Endodermal cell (in vitro differentiated cells): ENCODE results near the gene GRPEL2. TPM values are rescaled to one million over a fixed set of nuclear protein-coding genes. Genes with fewer than 3 reads are reported as not detected.
A peak's percentile ranks its signal among the peaks of the same experiment; 100 is the strongest.

ENCODE experiments used
- DNase-seq: peaks from one replicate; pipeline ENCODE4 v3.0.0-alpha.2; 2017
- H3K27ac ChIP-seq: 2 replicates; pipeline ENCODE4 v1.5.1; 2013; ENCODE audit warnings: mild to moderate bottlenecking, low read depth, low read length, moderate library complexity
- H3K27me3 ChIP-seq: 2 replicates; pipeline ENCODE4 v1.6.1; 2013; ENCODE audit warnings: mild to moderate bottlenecking, low read length, moderate library complexity; ENCODE audit not compliant: insufficient read depth, control insufficient read depth, poor library complexity, severe bottlenecking
- H3K36me3 ChIP-seq: 2 replicates; pipeline ENCODE4 v1.7.0; 2013; ENCODE audit warnings: mild to moderate bottlenecking, low read length, moderate library complexity; ENCODE audit not compliant: control insufficient read depth, insufficient read depth
- H3K4me1 ChIP-seq: one replicate; pipeline ENCODE4 v1.7.0; 2013; ENCODE audit warnings: low read length; ENCODE audit not compliant: control insufficient read depth, insufficient read depth
- H3K4me3 ChIP-seq: 2 replicates; pipeline ENCODE4 v1.5.1; 2013; ENCODE audit warnings: mild to moderate bottlenecking, low read length, moderate library complexity
- H3K9ac ChIP-seq: 2 replicates; pipeline ENCODE4 v1.6.1; 2013; ENCODE audit warnings: mild to moderate bottlenecking, low read length, moderate library complexity; ENCODE audit not compliant: poor library complexity, severe bottlenecking; ENCODE audit errors: extremely low read depth
- H3K9me3 ChIP-seq: 2 replicates; pipeline ENCODE4 v1.6.1; 2013; ENCODE audit warnings: mild to moderate bottlenecking, low read length, moderate library complexity; ENCODE audit not compliant: control insufficient read depth
- H3K27ac Mint-ChIP-seq: 2 replicates; pipeline ENCODE4 v1.8.0; 2020; ENCODE audit warnings: mixed read lengths
- H3K27me3 Mint-ChIP-seq: 2 replicates; pipeline ENCODE4 v1.8.0; 2021; ENCODE audit warnings: mild to moderate bottlenecking, mixed read lengths; ENCODE audit not compliant: insufficient read depth
- H3K36me3 Mint-ChIP-seq: 2 replicates; pipeline ENCODE4 v1.8.0; 2020; ENCODE audit warnings: low read depth, mixed read lengths
- H3K4me1 Mint-ChIP-seq: 2 replicates; pipeline ENCODE4 v1.8.0; 2020; ENCODE audit warnings: mixed read lengths
- H3K4me3 Mint-ChIP-seq: 2 replicates; pipeline ENCODE4 v1.8.0; 2020; ENCODE audit warnings: mild to moderate bottlenecking, moderate library complexity, mixed read lengths
- H3K9me3 Mint-ChIP-seq: 2 replicates; pipeline ENCODE4 v1.8.0; 2020; ENCODE audit warnings: mild to moderate bottlenecking, mixed read lengths
- CTCF ChIP-seq: fragments of 200-600 bp; sonication (generic); conservative IDR thresholded peaks from 2 replicates; pipeline ENCODE4 v1.5.0; 2021; ENCODE audit warnings: antibody characterized with exemption, mild to moderate bottlenecking
- WGBS, 2 experiments: methylation state at CpG; one replicate each; pipeline versions ENCODE4 v1.1.5 to v1.1.7; 2013; ENCODE audit warnings: missing lambda C conversion rate in 2 of 2, mixed read lengths in 1 of 2; ENCODE audit not compliant: insufficient coverage in 1 of 2, insufficient read length in 1 of 2; 5-methylcytosine and 5-hydroxymethylcytosine counted together
- long read RNA-seq, 4 experiments: library from polyadenylated mRNA in 2 of 4; library from RNA in 1 of 4; library from capped mRNA in 1 of 4; stranded (forward) in 3 of 4; unstranded in 1 of 4; transcript quantifications; one replicate each; pipeline ENCODE4 v2.0.0, GENCODE V29; 2020 to 2021; ENCODE audit warnings: inconsistent platforms in 1 of 4
- polyA plus RNA-seq, 2 experiments: library from polyadenylated mRNA; stranded (reverse); fragments of 50-300 nt; gene quantifications; one replicate each; pipeline ENCODE4 v1.2.3, GENCODE V29; 2013
- total RNA-seq, 2 donors: library from RNA; stranded (reverse); fragmentation: NEBNext Ultra II Directional in 1 of 2; extraction: Animal tissue kit (Norgen Biotek cat#: 25700) in 1 of 2; gene quantifications; 2 replicates in 1 of 2; 3 replicates in 1 of 2; pipeline ENCODE4 v1.2.1, GENCODE V29; 2021

GRPEL2 gene
- total RNA-seq, result 10 to 100 TPM; 26.2 to 31.6 TPM
- 12.4 TPM for polyA plus RNA-seq (2013, experiment 1 of 2)
- 11.6 TPM for polyA plus RNA-seq (2013, experiment 2 of 2)
- long read RNA-seq, experiment 1, partial matches to known transcripts, result 0 of 6 reads
- long read RNA-seq, experiment 1, other reads (novel, unspliced or antisense), result 6 of 6 reads
- long read RNA-seq, experiment 2, full-length matches to known transcripts, result 35 of 46 reads
- long read RNA-seq, experiment 2, partial matches to known transcripts, result 11 of 46 reads
- long read RNA-seq, experiment 2, other reads (novel, unspliced or antisense), result 0 of 46 reads
- long read RNA-seq, experiment 3, full-length matches to known transcripts, result 52 of 67 reads
- long read RNA-seq, experiment 3, partial matches to known transcripts, result 15 of 67 reads
- long read RNA-seq, experiment 3, other reads (novel, unspliced or antisense), result 0 of 67 reads
- long read RNA-seq, experiment 4, full-length matches to known transcripts, result 2 of 3 reads
- long read RNA-seq, experiment 4, partial matches to known transcripts, result 0 of 3 reads
- long read RNA-seq, experiment 4, other reads (novel, unspliced or antisense), result 1 of 3 reads

- Mint-ChIP-seq H3K36me3 (peaks cover 29% of the 10 kb centered on the region), H3K4me1 (peaks cover 8% of the 10 kb centered on the region), H3K9me3 (no peaks in the 10 kb centered on the region), H3K4me3 (peak within 1 kb of the TSS; percentile 76), H3K27ac (peak within 1 kb of the TSS; percentile 93), H3K27me3 (peaks cover 18% of the 10 kb centered on the region)
- WGBS, 2 experiments, result 0 to 1% methylated on average over 37 to 54 of the region's 54 CpGs
- Histone ChIP-seq H3K4me3 (peak within 1 kb of the TSS; percentile 97), H3K36me3 (peaks cover 32% of the 10 kb centered on the region), H3K9ac (peak within 1 kb of the TSS; percentile 71), H3K9me3 (no peaks in the 10 kb centered on the region), H3K27ac (peak within 1 kb of the TSS; percentile 31), H3K4me1 (no peaks in the 10 kb centered on the region), H3K27me3 (peaks cover 13% of the 10 kb centered on the region)
- DNase-seq, result peak; percentile 98
- no peak for TF ChIP-seq CTCF
Observed at GRCh38 chr5:149345147-149345891, at the start of gene GRPEL2. TSS of gene GRPEL2 (plus strand) at chr5:149345499. CDS start at chr5:149345540, 41 bp downstream.

GRCh38 chr5:149297340-149298025 lies 47.8 kb upstream of the GRPEL2 start:
- H3K9ac ChIP-seq, result no peak overlapping the region
- Mint-ChIP-seq H3K36me3 (no peaks in the 10 kb centered on the region), H3K27ac (no peak overlapping the region), H3K4me1 (no peaks in the 10 kb centered on the region), H3K4me3 (no peak overlapping the region), H3K9me3 (no peaks in the 10 kb centered on the region), H3K27me3 (peaks cover 15% of the 10 kb centered on the region)
- no peaks in the 10 kb centered on the region for H3K36me3 ChIP-seq
- no peaks in the 10 kb centered on the region for H3K4me1 ChIP-seq
- H3K4me3 ChIP-seq, result no peak overlapping the region
- no peaks in the 10 kb centered on the region for H3K9me3 ChIP-seq
- no peak for TF ChIP-seq CTCF
- H3K27ac ChIP-seq, result no peak overlapping the region
- peaks cover 26% of the 10 kb centered on the region for H3K27me3 ChIP-seq
- no peak for DNase-seq
- WGBS, 2 experiments, result 90 to 93% methylated on average over 3 to 5 of the region's 5 CpGs

GRCh38 chr5:149298163-149298562 lies 47.1 kb upstream of the GRPEL2 start:
- Histone ChIP-seq H3K9me3 (no peaks in the 10 kb centered on the region), H3K9ac (no peak overlapping the region), H3K27me3 (peaks cover 20% of the 10 kb centered on the region), H3K4me1 (no peaks in the 10 kb centered on the region), H3K36me3 (no peaks in the 10 kb centered on the region), H3K4me3 (no peak overlapping the region), H3K27ac (no peak overlapping the region)
- Mint-ChIP-seq H3K27ac (no peak overlapping the region), H3K4me3 (no peak overlapping the region), H3K4me1 (no peaks in the 10 kb centered on the region), H3K36me3 (no peaks in the 10 kb centered on the region), H3K9me3 (no peaks in the 10 kb centered on the region), H3K27me3 (peaks cover 12% of the 10 kb centered on the region)
- no peak for DNase-seq
- no peak for TF ChIP-seq CTCF
- 83 to 91% methylated on average over 1 of the region's 1 CpG for WGBS, 2 experiments
